ENCODE data around the gene CCDC71L. TPM values are rescaled to one million over a fixed set of nuclear protein-coding genes. Genes with fewer than 3 reads are reported as not detected.

Gene CCDC71L
- total and polyA plus RNA-seq, 4 donors, result 7.4 to 16.6 (median 12.3) TPM

- DNase-seq (ENCODE audit: low spot score), result no peak
These were observed 1.6 kb downstream of the CCDC71L start for GRCh38 chr7:106659166-106659962.

GRCh38 chr7:106658316-106659165 lies 2.4 kb downstream of the CCDC71L start:
- peaks cover 0 to 22% (median 10%) of the 10 kb centered on the region in 4 donors for H3K4me1 ChIP-seq (ENCODE audit: control insufficient read depth in 4 of 4, insufficient read depth in 4 of 4, low read length in 3 of 4)
- H3K27ac ChIP-seq (ENCODE audit: low read depth in 1 of 2, low read length in 2 of 2), result peak overlapping the region; percentile 70 to 72
- H3K36me3 ChIP-seq (ENCODE audit: control insufficient read depth in 4 of 4, insufficient read depth in 3 of 4, low read depth in 1 of 4, low read length in 3 of 4), result no peaks in the 10 kb centered on the region
- H3K9me3 ChIP-seq (ENCODE audit: control insufficient read depth in 4 of 4, low read length in 3 of 4), result no peaks in the 10 kb centered on the region
- peak overlapping the region; percentile 6 to 89 for H3K9ac ChIP-seq (ENCODE audit: low read depth in 1 of 2, low read length in 2 of 2)
- DNase-seq (ENCODE audit: low spot score), result no peak
- H3K4me3 ChIP-seq (ENCODE audit: low read depth in 1 of 3, low read length in 3 of 3), result peak overlapping the region; percentile 68 to 98 (median 95)
- TF ChIP-seq ATF3 (IDR thresholded peaks at IDR 0.05) (no peak), EGR1 (IDR thresholded peaks at IDR 0.05; ENCODE audit: low read depth in 2 of 2) (no peak), ZBTB33 (IDR thresholded peaks at IDR 0.05) (no peak), RXRA (IDR thresholded peaks at IDR 0.05) (no peak), NR2F2 (IDR thresholded peaks at IDR 0.05) (no peak), SP1 (IDR thresholded peaks at IDR 0.05) (no peak), YY1 (IDR thresholded peaks at IDR 0.05) (no peak), FOXA2 (IDR thresholded peaks at IDR 0.05) (no peak), GABPA (IDR thresholded peaks at IDR 0.05 in 1 of 2, conservative IDR thresholded peaks at IDR 0.05 in 1 of 2) (no peak), HNF4G (IDR thresholded peaks at IDR 0.05) (no peak), MAX (IDR thresholded peaks at IDR 0.05) (no peak), CTCF (IDR thresholded peaks at IDR 0.05; ENCODE audit: low read depth, low read length, missing input control) (no peak), RAD21 (IDR thresholded peaks at IDR 0.05) (no peak), HNF4A (conservative IDR thresholded peaks at IDR 0.05) (no peak), FOXA1 (IDR thresholded peaks at IDR 0.05) (no peak)
- no peaks in the 10 kb centered on the region for H3K27me3 ChIP-seq (ENCODE audit: control insufficient read depth in 4 of 4, insufficient read depth in 4 of 4, low read length in 3 of 4)
- 83% methylated on average over 6 of the region's 6 CpGs for WGBS

More at GRCh38 chr7:106659166-106659962, 1.6 kb downstream of the CCDC71L start:
- H3K27me3 ChIP-seq (ENCODE audit: control insufficient read depth in 4 of 4, insufficient read depth in 4 of 4, low read length in 3 of 4), result no peaks in the 10 kb centered on the region
- H3K27ac ChIP-seq (ENCODE audit: low read depth in 1 of 2, low read length in 2 of 2), result peak overlapping the region; percentile 72 to 91
- 15% methylated on average over 12 of the region's 12 CpGs for WGBS
- peak overlapping the region; percentile 83 to 89 for H3K9ac ChIP-seq (ENCODE audit: low read depth in 1 of 2, low read length in 2 of 2)
- H3K4me3 ChIP-seq (ENCODE audit: low read depth in 1 of 3, low read length in 3 of 3), result peak overlapping the region; percentile 68 to 98 (median 95)
- no peak for TF ChIP-seq RXRA (IDR thresholded peaks at IDR 0.05)
- TF ChIP-seq JUND (IDR thresholded peaks at IDR 0.05), result peak in 1 of 2 donors; percentile 21
- no peaks in the 10 kb centered on the region for H3K9me3 ChIP-seq (ENCODE audit: control insufficient read depth in 4 of 4, low read length in 3 of 4)
- H3K36me3 ChIP-seq (ENCODE audit: control insufficient read depth in 4 of 4, insufficient read depth in 3 of 4, low read depth in 1 of 4, low read length in 3 of 4), result no peaks in the 10 kb centered on the region
- peaks cover 0 to 22% (median 10%) of the 10 kb centered on the region in 4 donors for H3K4me1 ChIP-seq (ENCODE audit: control insufficient read depth in 4 of 4, insufficient read depth in 4 of 4, low read length in 3 of 4)
